ENCODE data around the gene HCN2.

HCN2 gene

DNA sequence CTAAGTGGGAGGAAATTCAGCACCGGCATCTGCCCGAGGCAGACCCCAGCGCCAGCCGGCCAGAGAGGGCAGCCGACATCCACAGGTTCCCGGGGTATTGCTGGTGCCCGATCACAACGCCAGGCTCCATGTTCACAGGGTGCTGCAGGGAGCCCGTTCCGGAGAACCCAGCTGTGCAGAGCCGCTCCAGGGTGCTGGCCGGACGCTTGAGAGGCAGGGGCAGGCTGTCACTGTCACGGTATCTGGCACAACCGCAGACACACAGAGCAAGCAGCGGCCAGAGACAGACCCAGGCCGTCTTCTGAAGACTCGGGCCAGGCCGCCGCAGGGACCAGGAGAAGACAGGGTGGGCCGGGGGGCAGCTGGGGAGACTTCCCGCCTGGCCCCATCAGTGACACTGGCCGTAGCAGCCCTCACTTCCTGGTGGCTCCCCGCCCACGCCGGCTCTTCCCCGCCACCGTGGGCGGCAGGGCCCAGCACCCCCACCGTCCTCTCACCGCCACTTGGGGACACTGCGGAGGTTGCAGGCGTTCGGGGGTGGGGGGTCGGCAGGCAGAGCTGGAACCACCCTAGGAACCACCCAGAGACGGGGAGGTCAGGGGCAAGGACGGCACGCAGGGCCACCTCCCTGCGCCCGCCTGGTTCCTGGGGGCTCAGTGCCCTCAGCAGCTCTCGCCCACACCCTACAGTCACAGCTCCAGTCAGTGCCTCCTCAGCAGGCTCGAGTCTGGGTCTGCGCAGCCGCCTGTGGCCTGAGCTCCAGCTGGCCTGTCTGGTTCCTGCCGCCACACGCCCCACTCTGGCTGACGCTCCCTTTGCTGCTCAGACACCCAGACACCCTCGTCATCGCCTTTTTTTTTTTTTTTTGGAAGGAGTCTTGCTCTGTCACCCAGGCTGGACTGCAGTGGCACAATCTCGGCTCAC is 69.5 kb downstream of the HCN2 start:
- no peak for DNase-seq

GRCh38 chr19:660793-661426 is 71.2 kb downstream of the HCN2 start:
- no peak for DNase-seq

- DNase-seq, result peak; percentile 65 to 70
Observed at GRCh38 chr19:661427-662196, 71.9 kb downstream of the HCN2 start.

- peak; percentile 14 to 38 for DNase-seq
Observed at GRCh38 chr19:662207-662961, 72.7 kb downstream of the HCN2 start.

DNA sequence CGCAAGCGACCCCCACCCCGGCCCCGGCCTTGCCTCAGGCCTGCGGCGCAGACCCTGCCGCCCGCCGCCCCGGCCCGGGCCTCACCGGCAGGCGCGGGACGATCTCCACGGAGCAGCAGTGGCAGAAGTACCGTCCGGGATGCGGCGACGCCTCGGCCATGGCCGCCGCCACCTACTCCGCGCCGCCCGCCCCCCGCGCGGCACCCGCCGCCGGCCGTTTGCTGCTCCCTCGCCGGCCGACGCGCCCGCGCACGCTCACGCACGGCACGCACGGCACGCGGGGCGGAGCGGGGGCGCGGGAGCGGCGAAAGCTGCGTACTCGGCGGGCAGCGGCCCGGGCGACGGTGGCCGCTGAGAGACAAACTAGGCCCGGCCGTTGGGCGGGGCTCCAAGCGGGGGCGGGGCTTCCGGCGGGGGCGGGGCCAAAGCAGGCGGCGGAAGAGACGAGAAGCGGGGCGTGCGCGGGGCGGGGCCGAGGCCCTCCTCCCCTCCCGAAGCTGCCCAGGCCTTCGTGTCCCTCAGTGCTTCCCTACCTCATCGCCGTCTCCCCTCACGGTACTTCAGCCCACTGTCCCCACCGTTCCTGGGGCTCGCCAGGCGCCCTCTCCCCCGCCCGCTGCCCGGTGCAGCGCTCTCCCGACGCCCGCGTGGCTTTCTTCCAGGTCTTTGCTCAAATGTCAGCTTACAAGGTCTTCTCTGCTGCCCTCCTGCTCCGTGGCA is 73.4 kb downstream of the HCN2 start, which contains the start of gene RNF126:
RNF126 (minus strand) TSS at position 253 of the 720 bp plus-strand sequence; CDS start at position 160, 93 bp downstream.
- DNase-seq, result peak; percentile 81 to 90

- DNase-seq, result no peak
Observed at GRCh38 chr19:663682-664117, 74.0 kb downstream of the HCN2 start.

DNA sequence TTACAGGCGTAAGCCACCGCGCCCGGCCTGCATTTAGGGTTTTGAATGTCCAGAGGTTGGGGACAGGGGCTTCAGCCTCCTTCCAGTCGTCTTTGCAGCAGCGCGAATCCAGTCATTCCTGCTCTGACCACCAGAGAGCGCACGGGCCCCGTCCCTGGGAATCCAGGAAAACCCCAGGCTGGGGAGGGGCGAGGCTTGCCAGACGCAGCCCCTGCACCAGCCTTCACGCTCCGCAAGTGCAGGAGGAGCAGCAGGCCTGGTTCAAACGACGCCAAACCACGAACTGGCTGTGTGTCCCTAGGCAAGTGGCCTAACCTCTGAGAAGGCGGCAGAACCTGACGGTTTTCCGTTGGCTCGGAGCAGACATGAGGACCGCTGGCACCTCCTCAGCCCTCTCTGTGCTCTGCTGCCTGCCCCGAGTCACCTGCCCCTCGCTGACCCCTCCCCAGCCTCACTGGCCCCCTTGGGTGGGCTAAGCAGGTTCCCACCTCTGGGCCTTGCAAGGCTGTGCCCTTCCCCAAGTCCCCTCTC is 75.3 kb downstream of the HCN2 start:
- peak; percentile 82 to 87 for DNase-seq
